ENCODE results near the gene PBX2.
A peak's percentile ranks its signal among the peaks of the same experiment; 100 is the strongest.

PBX2 gene

DNA sequence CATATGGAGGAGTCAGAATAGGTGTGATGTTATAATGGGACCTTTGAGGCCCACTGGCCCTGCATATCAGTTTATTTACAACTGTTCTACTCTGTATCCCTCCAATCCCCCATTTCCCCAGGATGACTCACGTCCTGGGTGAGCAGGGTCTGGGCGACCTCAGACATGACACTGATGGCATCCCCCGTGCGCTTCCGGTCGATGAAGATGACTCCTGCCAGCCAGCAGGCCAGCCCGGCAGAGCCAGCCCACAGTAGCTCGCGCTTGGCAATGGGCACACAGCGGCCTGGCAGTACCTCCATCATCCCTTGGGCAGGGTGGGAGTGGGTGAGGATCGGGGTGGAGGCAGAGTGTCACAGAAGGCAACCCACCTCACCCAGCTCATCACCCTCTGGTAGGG is 19.7 kb downstream of the PBX2 start:
- DNase-seq (ENCODE audit: low read depth): no peak

DNA sequence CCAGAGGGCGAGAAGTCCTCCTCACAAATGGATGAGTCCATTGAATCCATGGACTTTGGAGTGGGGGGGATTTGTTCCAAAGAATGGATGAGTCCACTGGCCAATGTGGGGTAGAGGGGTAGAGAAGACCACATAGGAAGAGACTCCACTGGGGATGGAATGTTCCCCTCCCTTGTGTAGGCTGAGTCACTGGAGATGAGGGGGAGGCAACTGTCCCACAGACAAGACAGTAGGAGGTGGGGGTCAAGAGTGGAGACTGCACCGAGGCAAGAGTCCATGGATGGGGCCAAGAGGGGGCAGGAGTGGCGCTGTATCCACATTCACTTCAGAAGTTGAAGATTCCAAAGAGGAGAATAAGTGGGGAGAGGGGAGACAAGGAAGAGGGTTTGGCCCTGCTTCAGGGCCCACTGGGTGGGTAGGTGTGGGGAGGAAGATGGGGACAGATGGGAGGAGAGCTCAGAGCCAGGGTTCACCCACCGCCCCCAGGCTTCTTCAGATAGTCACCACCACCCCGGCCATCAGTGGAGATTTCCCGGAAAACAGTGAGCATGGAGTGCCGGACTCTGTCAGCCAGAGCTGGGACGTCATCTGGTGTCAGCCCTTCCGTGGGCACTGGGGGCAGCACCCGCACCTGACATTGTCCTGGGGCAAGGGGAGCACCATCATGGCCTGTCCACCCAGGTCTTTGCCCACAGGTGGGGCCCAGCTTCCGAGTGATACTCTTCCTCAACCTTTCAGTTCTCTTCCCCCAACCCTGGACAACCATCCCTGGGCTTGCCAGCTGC is 21.0 kb downstream of the PBX2 start:
- DNase-seq (ENCODE audit: low read depth): no peak

DNA sequence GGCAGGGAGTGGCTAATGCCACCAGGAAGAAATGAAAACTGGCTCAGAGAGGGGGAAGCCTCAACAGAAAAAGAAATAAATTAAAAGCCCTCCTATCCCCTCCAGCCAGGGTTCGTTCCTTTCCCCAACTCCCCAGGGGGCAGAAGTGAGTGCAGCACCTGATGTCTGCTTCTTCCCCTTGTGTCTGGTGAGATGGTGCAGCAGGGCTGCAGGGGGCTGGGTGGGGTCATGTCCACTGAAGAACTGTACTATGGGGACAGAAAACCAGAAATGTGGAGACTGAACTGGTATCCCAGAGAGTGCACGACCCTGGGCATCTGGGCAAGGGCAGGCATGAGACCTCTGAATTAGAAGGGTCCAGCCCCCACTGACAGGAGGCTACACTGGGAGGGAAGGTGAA is 21.7 kb downstream of the PBX2 start:
- DNase-seq (ENCODE audit: low read depth): no peak

DNA sequence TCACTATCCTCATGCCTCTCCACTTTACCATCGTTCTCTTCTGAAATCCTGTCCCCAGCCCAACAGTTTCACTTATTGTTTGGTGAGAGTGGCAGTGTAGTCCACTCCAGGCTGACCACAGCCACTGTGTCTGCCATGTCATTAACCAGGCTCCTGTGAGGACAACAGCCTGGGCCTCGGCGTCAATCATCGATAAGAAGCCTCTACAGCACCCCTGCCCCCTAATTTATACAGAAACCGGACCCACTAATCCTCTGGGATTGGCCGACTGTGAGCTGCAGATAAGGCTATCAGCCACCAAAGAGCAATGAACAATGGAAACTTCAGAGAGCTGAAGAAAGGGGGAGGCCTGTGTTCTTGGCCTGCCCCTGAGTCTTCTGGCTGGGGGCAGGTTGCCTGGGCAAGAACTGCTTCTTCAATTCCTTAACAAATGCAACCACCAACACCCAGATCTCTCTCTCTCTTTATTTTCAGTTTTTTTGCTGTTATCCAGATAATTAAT is 22.2 kb downstream of the PBX2 start:
- no peak for DNase-seq (ENCODE audit: low read depth)

DNA sequence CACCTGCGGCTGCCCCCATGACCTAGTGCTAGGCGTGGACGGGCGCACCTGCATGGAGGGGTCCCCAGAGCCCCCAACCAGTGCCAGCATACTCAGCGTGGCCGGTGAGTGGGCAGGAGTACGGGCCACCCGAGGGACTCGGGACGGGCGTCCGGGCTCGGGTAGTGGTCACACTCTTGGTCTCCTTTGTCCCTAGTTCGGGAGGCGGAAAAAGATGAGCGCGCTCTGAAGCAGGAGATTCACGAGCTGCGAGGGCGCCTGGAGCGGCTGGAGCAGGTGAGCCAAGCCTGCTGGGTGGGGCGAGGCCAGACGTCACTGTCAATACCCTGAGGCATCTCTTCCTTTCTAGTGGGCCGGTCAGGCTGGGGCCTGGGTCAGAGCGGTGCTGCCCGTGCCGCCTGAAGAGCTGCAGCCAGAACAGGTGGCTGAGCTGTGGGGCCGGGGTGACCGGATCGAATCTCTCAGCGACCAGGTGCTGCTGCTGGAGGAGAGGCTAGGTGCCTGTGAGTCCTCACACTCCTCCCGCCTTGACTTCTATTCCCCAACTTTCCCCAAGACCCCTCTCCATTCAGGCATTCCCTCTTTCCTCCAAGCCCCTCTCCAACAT is 22.7 kb downstream of the PBX2 start:
- DNase-seq (ENCODE audit: low read depth): no peak

DNA sequence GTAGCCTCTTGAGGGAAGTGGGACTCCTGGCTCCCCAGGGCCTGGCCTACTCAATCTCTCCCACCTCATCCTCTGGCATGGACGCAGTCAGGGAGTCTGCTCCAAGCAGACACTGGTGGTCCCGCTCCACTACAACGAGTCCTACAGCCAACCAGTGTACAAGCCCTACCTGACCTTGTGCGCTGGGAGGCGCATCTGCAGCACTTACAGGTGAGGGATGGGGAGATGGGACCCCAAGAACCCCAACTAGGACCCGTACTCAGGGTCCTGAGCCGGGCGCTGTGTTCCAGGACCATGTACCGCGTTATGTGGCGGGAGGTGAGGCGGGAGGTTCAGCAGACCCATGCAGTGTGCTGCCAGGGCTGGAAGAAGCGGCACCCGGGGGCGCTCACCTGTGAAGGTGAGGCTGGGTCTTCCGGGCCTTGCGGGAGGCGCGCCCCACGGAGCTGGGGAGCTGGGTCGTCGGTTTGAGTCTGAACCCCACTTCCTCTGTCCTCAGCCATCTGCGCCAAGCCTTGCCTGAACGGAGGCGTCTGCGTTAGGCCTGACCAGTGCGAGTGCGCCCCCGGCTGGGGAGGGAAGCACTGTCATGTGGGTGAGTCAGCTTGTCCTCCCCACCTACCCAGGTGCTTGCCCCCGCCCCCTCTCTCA is 23.5 kb downstream of the PBX2 start:
- no peak for DNase-seq (ENCODE audit: low read depth)

DNA sequence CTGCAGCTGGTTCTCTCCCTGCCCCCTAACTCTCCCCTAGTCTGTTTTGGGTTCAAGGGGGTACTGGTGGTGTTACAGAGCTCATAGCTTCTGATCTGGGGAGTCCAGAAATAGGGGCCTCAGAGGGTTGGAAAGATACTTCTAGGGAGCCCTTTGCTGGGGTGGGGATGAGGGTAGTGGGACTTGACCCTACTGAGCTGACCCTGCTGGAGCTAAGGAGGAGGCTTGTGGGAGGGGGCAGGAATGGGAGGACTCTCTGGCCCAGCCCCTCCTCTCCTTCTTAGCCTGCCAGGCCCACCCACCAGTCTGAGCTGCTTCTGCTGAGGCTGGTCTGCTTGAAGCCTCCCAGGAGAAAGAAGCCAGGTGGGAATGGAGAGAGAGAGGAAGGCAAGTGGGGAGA is 25.7 kb downstream of the PBX2 start, which contains the start of gene EGFL8:
TSS of gene EGFL8 (plus strand) at position 301 of the 400 bp plus-strand sequence. CDS start 1,571 bp downstream, outside the sequence.
- no peak for DNase-seq (ENCODE audit: low read depth)

DNA sequence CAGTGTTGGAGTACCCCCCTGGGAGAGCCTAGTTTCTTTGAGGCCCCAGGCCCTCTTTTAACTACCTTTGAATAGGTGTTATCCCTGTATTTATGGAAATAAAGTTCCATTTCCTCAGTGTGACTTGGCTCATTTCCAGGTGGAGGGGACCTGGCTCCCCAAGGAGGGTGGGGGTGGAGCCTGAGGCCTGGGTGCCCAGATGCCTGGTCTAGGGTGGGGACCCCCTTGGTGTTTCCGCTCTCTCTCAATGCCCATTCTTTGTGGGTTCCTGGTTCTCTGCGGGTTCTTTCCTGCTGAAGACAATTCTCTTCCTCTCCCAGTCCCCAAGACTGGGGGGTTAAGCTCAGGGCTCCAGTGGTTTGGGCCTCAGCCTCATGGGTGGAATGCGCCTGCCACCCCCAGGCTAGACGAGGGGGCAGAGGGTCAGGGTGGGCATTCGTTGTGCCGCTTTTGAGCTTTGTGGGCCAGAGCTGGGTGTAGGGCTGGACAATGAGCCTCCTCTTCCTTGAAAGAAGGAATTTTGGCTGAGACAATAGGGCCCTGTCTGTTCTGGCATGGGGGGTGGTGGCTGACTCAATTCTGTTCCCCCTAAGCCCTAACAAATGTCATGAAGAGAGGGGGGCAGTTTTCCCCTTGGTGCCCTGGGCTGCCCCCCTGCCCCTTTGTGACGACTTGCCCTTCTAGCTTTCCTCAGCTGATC is 26.3 kb downstream of the PBX2 start:
- no peak for DNase-seq (ENCODE audit: low read depth)

DNA sequence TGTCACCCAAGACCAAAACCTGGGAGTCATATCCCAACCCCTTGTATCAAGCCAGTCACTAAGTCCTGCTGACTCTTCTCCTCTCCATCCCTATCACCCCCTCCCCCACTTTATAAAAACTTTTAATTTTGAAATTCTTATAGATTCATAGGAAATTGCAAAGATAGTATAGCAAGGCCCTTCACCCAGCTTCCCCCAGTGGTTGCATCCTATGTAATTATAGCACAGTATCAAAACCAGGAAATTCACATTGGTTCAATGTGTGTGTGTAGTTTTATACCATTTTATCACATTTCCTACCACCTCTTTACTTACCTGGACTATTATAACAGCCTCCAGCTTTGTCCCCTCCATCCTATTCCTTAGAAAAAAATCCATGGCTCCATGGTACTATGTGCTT is 31.9 kb downstream of the PBX2 start:
- no peak for DNase-seq (ENCODE audit: low read depth)

DNA sequence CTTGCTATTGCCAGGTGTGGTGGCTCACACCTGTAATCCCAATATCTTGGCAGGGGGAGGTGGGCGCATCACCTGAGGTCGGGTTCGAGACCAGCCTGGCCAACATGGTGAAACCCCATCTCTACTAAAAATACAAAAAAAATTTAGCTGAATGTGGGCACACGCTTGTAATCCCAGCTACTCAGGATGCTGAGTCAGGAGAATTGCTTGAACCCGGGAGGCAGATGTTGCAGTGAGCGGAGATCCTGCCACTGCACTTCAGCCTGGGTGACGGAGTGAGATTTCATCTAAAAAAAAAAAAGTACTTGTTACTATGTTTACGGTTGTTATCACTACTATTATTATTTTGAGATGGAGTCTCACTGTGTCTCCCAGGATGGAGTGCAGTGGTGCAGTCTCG is 33.1 kb downstream of the PBX2 start:
- no peak for DNase-seq (ENCODE audit: low read depth)

DNA sequence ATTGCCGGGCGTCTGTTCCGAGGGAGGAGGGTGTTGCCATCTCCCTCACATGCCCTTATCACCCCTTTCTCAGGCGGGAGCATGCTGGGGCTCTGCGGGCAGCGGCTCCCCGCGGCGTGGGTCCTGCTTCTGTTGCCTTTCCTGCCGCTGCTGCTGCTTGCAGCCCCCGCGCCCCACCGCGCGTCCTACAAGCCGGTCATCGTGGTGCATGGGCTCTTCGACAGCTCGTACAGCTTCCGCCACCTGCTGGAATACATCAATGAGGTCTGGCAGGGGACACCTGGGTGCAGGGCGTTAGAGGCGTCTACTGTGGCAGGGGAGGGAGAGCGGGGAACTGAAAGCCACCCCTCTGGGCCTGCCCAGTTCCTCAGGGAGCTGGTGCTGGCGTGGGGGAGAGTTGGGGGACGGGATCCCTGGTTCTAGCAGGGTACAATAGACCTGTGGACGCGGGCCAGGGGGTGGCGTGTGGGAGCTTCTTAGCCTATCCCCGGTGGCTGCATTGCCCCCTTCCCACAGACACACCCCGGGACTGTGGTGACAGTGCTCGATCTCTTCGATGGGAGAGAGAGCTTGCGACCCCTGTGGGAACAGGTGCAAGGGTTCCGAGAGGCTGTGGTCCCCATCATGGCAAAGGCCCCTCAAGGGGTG is 35.4 kb downstream of the PBX2 start:
- DNase-seq (ENCODE audit: low read depth): peak; percentile 44

DNA sequence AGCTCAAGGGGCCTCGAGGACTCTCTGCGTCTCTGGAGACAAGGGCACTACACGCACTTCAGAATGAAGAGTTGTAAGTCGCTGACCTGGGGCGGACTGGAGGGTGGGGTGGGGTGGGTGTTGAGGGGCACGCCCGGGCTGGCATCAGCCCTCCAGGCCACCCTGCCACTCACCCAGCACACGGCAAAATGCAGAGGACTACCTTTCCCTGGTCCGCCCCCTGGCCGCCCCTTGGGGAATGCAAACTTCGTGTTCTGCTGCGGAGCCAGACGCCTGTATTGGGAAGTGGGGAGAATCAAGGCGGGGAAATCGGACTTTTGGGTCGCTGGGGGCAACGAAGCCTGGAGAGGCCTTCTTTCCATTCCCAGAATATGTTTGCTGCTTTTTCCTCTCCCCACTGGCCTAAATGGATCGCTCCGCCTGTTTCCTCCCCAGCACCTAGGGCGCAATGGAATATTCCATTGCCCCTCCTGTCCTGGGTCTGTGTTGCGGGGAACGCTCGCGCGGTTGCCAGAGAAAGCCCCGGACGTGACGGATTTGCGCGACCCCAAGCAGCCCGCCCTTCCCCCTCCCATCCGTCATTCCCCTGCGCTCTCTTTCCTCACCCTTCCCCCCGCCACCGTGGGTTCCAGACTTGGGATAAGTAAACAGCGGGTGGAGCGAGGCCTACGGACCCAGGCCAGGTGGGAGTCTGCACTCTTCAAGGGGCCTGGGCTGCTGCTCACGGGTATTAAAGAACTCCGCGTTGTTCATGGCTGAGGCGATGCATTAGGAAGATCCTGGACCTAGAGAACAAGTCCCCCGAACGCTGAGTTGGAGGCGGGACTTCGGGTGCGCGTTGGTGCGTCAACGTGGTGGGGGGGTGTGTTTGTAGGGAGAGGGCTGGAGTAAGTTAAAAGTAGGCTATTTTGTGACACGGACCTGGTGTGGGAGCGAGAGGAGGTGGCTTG is 36.2 kb downstream of the PBX2 start, which contains the start of gene PPT2:
TSS of gene PPT2 (plus strand) at position 578 of the 950 bp plus-strand sequence. CDS start 454 bp downstream, outside the sequence.
- DNase-seq (ENCODE audit: low read depth): peak; percentile 48

DNA sequence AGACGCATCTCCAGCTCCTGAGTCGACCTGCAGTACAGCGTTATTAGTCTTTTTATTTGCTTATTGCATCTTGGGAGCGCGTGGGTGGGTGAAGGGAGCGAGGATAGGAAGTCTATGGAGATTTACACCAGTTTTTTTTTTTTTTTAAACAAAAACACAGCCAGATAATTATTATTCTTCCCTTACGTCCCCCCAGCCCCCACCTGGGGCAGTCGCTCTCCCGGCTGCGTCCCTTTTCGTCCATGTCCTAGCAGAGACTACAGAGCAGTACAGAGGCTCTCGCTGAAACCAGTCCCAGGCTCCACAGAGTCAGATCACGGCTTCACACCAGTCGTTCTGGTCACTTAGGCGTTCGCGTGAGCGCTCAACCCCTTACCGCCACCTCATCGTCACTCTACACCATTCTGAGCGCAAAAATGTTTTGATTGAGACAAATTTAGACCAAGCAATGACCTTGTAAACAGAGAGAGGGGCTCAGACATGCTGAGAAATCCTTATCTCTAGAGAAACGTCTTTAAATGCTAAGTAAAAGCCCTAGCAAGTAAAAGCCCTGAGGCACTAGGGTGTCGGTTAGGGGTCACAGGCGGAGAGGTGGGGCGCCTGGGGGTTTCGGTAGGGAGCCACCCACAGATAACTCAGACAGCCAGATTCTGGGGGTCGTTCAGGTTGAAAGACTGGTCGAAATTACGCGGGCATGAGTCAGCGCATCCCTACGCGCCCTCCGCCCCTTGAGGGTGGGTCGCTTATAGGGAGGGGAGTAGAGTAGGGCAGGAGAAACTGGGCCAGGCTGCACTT is 37.0 kb downstream of the PBX2 start:
- no peak for DNase-seq (ENCODE audit: low read depth)

DNA sequence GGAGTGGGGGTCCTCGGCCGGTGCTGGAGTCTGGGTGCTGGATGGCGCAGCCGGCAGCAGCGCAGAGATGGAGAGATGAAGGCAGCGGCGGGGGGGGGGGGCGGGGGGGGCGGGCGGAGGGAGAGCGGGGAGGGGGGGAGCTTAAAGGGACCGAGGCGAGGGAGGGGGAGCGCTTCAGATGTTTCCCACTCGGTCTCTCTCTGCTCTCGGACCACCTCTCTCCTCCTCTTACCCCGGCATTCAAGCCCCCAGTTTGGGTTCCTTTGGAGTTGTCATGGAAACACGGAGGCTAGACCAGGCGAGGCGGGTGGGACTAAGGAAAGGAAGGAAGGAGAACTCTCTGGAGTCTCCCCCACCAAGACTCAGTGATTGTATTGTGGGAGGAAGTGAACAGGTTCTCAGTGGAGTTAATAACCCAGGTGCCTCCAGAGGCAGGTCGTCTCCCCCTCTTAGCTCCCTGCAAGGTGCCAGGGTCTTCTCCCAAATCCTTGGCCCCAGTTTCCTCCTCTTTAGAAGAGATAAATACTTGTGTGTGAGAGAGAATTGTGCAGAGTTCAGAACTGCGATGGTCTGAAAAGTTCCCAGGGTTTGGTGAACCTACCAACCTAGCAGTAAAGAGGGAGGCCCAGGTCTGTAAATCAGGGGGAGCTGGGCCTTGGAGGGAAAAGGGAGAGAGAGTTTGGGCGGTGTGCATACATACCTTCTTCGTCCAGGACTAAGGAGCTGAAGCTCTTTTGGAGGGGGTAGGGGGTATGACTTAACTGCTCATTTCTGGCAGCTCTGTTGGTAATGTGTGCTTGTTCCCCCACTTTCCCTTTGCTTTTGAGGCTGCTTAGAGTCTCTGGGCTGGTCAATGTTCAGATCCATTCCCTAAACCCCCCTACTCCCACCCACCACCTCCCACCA is 37.9 kb downstream of the PBX2 start, which contains the start of gene PRRT1:
TSS of gene PRRT1 (minus strand) at position 77 of the 906 bp plus-strand sequence. CDS start 112 bp downstream, outside the sequence.
- no peak for DNase-seq (ENCODE audit: low read depth)

DNA sequence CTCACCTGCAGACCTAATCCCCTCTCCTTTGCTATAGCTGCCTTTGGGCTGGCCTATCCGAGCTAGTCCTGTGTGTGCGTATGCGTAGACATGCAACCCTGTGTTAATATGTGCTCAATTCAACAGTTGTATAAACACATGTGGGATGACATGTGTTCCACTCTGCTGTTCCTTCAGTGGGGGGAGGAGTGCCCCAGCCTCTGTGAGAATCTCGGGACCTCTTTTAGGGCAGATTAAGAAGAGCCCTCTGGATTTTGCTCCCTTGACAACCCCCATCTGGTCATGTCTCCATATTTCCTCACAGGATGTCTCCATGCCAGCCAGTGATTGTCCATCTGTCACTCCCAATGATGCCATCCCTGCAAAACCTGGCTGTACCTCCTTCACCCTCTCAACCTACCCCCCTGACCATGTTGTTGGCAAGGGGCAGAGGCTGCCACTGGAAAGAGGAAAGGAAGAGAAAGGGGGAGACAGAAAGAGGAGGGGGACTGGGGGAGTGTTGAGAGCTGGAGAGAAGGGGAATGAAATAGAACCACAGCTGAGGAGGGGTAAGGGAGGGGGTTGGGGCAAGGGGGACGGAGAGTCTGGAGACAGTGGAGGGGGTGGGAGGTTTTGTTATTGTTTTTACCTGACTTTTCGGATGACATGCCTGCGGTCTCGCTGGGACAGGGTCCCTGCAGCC is 38.7 kb downstream of the PBX2 start:
- no peak for DNase-seq (ENCODE audit: low read depth)

DNA sequence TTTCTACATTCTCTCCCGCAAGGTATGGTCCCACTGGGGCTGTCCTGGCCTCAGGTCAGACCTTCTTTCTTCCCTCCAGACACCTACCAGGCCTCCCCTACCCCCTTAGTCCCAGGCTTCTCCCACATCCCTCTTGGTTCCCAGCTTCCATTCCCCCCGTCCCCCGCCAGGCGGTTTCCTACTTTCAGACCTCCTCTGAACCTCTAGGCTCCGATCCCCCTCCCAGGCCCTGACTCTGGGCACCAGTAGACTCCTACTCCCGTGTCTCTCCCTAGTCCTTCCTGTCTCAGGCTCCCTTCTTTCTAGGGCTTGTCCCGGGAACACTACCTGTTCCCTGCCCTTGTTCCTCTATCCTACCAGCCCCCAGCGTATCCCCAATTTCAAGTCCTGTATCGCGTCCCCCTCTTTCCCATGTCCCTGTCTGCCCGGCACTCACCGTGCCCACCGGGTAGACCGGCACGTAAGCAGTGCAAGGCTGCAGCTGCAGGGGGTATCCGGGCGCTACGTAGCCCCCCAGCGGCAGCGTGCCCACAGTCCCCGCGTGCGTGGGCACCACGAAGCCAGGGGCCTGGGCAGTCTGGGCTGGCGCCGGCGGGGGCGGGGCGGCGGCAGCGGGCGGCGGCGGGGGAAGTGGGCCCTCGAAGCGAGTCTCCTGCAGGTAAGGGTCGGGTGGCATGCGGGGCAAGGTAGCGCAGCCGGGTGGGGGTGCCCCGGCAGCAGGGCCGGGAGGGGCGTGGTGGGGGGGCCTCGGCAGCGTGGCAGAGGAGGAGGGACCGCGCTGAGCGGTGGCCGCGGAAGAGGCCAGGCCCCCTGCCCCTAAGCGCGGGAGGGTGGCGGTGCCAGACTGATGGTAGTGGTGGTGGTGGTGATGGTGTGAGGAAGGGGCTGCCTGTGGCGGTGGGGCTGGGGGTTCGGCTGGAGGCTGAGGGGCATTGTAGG is 39.8 kb downstream of the PBX2 start:
- no peak for DNase-seq (ENCODE audit: low read depth)

Measured in activated T-helper 1 cell treated with Interleukin-2 at 50 U/mL for 16 hours (primary cell).